Gastrocnemius medialis (tissue), 4 donors: ENCODE results near the gene TFEC. TPM values are rescaled to one million over a fixed set of nuclear protein-coding genes. Genes with fewer than 3 reads are reported as not detected.

Experiments
- ATAC-seq, 2 donors: fragments of 150-250 bp; one replicate each; pipeline ENCODE4 v1.9.1; 2016
- DNase-seq, 2 donors: peaks; one replicate each; pipeline ENCODE4 v3.0.0-alpha.2; 2019
- H3K27ac ChIP-seq, 4 donors: fragments of 200-600 bp; sonication (generic); 1 replicate in 1 of 4; 2 replicates in 3 of 4; pipeline ENCODE4 v1.5.1; 2016 to 2018; ENCODE audit warnings: mild to moderate bottlenecking in 2 of 4, moderate library complexity in 1 of 4
- H3K27me3 ChIP-seq, 3 donors: fragments of 200-600 bp; sonication (generic) in 2 of 3; 1 replicate in 1 of 3; 2 replicates in 2 of 3; pipeline versions ENCODE4 v1.5.1 to v1.6.0; 2016 to 2019; ENCODE audit warnings: mild to moderate bottlenecking in 1 of 3, moderate library complexity in 1 of 3
- H3K36me3 ChIP-seq, 2 donors: fragments of 200-600 bp; sonication (generic) in 1 of 2; one replicate each; pipeline ENCODE4 v1.5.1; 2017 to 2018
- H3K4me1 ChIP-seq, 2 donors: fragments of 200-600 bp; sonication (generic) in 1 of 2; one replicate each; pipeline ENCODE4 v1.5.1; 2016 to 2017; ENCODE audit warnings: mild to moderate bottlenecking in 2 of 2
- H3K4me3 ChIP-seq, 4 donors: fragments of 200-600 bp; sonication (generic) in 3 of 4; 1 replicate in 1 of 4; 2 replicates in 3 of 4; pipeline ENCODE4 v1.5.1; 2016 to 2019; ENCODE audit warnings: mild to moderate bottlenecking in 2 of 4
- H3K9me3 ChIP-seq, 3 donors: fragments of 200-600 bp; sonication (generic) in 2 of 3; 1 replicate in 1 of 3; 2 replicates in 2 of 3; pipeline ENCODE4 v1.5.1; 2016 to 2019
- POLR2A ChIP-seq, 2 donors: fragments of 450-650 bp; IDR thresholded peaks; one replicate each; pipeline ENCODE4 v1.6.1; 2017; ENCODE audit warnings: antibody characterized with exemption in 2 of 2, mild to moderate bottlenecking in 2 of 2, moderate library complexity in 2 of 2
- in situ Hi-C, 4 donors: fragments of 200-750 bp; cut with MboI; loops; one replicate each; pipeline versions ENCODE4 v1.15.0 to v1.8.0; 2017; ENCODE audit warnings: low sequenced_read_pairs in 4 of 4
- intact Hi-C: fragments of 100-400 bp; cut with DNase I; formaldehyde crosslinking; loops from one replicate; pipeline ENCODE4 v1.15.1; 2023; ENCODE audit warnings: low total_unique reads
- total RNA-seq, 4 donors: library from RNA; depleted of rRNA; stranded (reverse); fragments of >200 nt; gene quantifications; one replicate each; pipeline versions ENCODE4 v1.1.0 to v1.2.3, GENCODE V29; 2016
- TF ChIP-seq, protein P1 (sequence below), 5 experiments: fragments of 450-650 bp in 3 of 5; fragments of 200-600 bp in 2 of 5; sonication (generic) in 2 of 5; IDR thresholded peaks in 4 of 5; conservative IDR thresholded peaks in 1 of 5; 1 replicate in 4 of 5; 2 replicates in 1 of 5; pipeline ENCODE4 v1.5.1; 2016 to 2019; ENCODE audit warnings: antibody characterized with exemption in 5 of 5, mild to moderate bottlenecking in 3 of 5, moderate library complexity in 3 of 5

The TFEC gene
- total RNA-seq, 4 donors from 2014 or later: 0.17 to 0.91 (median 0.72) TPM

- DNase-seq (no peak), ATAC-seq (no peak)
- in situ Hi-C loops: no loop called here
- intact Hi-C loops: no loop called here
- no peaks in the 10 kb centered on the region for H3K27me3 ChIP-seq
- no peak overlapping the region for H3K4me3 ChIP-seq
- no peaks in the 10 kb centered on the region for H3K9me3 ChIP-seq
- no peaks in the 10 kb centered on the region for H3K4me1 ChIP-seq
- no peaks in the 10 kb centered on the region for H3K36me3 ChIP-seq
- no peak overlapping the region for H3K27ac ChIP-seq
- TF ChIP-seq POLR2A (IDR thresholded peaks at IDR 0.05): no peak
- TF ChIP-seq, protein P1, sequence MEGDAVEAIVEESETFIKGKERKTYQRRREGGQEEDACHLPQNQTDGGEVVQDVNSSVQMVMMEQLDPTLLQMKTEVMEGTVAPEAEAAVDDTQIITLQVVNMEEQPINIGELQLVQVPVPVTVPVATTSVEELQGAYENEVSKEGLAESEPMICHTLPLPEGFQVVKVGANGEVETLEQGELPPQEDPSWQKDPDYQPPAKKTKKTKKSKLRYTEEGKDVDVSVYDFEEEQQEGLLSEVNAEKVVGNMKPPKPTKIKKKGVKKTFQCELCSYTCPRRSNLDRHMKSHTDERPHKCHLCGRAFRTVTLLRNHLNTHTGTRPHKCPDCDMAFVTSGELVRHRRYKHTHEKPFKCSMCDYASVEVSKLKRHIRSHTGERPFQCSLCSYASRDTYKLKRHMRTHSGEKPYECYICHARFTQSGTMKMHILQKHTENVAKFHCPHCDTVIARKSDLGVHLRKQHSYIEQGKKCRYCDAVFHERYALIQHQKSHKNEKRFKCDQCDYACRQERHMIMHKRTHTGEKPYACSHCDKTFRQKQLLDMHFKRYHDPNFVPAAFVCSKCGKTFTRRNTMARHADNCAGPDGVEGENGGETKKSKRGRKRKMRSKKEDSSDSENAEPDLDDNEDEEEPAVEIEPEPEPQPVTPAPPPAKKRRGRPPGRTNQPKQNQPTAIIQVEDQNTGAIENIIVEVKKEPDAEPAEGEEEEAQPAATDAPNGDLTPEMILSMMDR (IDR thresholded peaks at IDR 0.05 in 4 of 5, conservative IDR thresholded peaks at IDR 0.05 in 1 of 5): no peak
Observed at GRCh38 chr7:115987486-115987885, 43.1 kb downstream of the TFEC start.

GRCh38 chr7:115984105-115984504, 46.5 kb downstream of the TFEC start:
- intact Hi-C loops: no loop called here
- in situ Hi-C loops: no loop called here
- no peak for ATAC-seq

DNA sequence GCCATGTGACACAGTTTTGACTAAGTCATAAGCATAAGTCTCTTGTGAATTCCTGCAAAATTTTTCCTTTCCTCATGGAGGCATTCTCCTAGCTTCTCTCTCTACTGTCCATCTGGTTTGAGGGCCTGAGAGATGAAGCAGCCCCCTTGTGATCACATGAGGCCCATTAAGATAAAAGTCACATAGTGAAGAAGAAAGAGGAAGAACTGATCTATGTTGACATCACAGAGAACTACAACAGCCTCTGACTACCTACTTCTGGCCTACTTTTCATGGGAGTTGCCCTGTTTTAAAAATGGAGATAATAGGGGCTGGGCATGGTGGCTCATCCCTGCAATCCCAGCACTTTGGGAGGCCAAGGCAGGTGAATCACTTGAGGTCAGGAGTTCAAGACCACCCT, 50.4 kb downstream of the TFEC start:
- H3K4me1 ChIP-seq: no peaks in the 10 kb centered on the region
- no peak overlapping the region for H3K27ac ChIP-seq
- H3K36me3 ChIP-seq: no peaks in the 10 kb centered on the region
- no peak overlapping the region for H3K4me3 ChIP-seq
- TF ChIP-seq, protein P1 (IDR thresholded peaks at IDR 0.05 in 4 of 5, conservative IDR thresholded peaks at IDR 0.05 in 1 of 5): no peak
- intact Hi-C loops: no loop called here
- ATAC-seq (no peak), DNase-seq (no peak)
- H3K9me3 ChIP-seq: no peaks in the 10 kb centered on the region
- in situ Hi-C loops: no loop called here
- no peaks in the 10 kb centered on the region for H3K27me3 ChIP-seq

More at GRCh38 chr7:115984105-115984504, 46.5 kb downstream of the TFEC start:
- TF ChIP-seq, protein P1 (IDR thresholded peaks at IDR 0.05 in 4 of 5, conservative IDR thresholded peaks at IDR 0.05 in 1 of 5): no peak
- no peak for TF ChIP-seq POLR2A (IDR thresholded peaks at IDR 0.05)
- Histone ChIP-seq H3K27me3 (no peaks in the 10 kb centered on the region), H3K4me3 (no peak overlapping the region), H3K36me3 (no peaks in the 10 kb centered on the region), H3K9me3 (no peaks in the 10 kb centered on the region), H3K27ac (no peak overlapping the region), H3K4me1 (no peaks in the 10 kb centered on the region)
- DNase-seq: no peak

DNA sequence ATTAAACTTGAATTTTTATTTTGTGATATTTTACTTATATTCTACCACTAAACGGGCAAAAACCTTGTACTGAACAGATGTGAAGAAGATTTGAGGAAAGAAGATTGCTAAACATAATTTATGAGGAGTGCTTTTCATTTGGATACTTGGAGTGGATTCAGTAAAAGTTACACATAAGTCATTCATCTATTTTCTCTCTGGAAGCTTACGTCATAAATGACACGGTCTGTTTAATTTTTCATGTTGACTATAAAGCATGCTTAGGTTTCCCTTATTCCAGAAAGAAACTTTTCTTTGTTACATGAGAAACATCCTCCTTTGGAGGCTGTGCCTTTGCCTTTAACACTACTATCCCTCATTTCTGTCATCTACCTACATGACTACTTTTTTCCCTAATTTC, 53.9 kb downstream of the TFEC start:
- no peak overlapping the region for H3K27ac ChIP-seq
- no peak for DNase-seq
- in situ Hi-C loops: no loop called here

DNA sequence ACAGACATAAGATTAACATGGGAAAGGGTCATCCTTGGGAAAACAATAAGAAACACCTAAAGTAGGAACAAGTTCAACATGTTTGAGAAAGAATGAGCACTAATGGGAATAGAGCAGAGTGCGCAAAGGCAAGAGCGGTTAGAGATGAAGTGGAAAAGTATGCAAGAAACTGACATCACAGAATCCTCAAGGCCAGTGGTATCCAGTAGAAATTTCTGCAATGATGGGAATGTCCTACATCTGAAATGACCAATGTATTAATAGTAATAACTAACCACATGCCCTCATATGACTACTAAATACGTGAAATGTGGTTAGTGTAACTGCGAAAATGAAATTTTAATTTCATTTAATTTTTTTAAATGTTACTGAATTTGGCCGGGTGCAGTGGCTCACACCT, 54.8 kb downstream of the TFEC start:
- in situ Hi-C loops: no loop called here
- H3K36me3 ChIP-seq: no peaks in the 10 kb centered on the region
- no peak for ATAC-seq
- H3K27me3 ChIP-seq: no peaks in the 10 kb centered on the region
- H3K4me1 ChIP-seq: no peaks in the 10 kb centered on the region
- DNase-seq: no peak
- H3K27ac ChIP-seq: no peak overlapping the region
- intact Hi-C loops: no loop called here
- H3K4me3 ChIP-seq: no peak overlapping the region
- H3K9me3 ChIP-seq: no peaks in the 10 kb centered on the region
- TF ChIP-seq POLR2A (IDR thresholded peaks at IDR 0.05): no peak
- TF ChIP-seq, protein P1 (IDR thresholded peaks at IDR 0.05 in 4 of 5, conservative IDR thresholded peaks at IDR 0.05 in 1 of 5): no peak

More for the DNA sequence above, 53.9 kb downstream of the TFEC start:
- H3K36me3 ChIP-seq: no peaks in the 10 kb centered on the region
- ATAC-seq: no peak
- H3K9me3 ChIP-seq: no peaks in the 10 kb centered on the region
- intact Hi-C loops: no loop called here
- no peak overlapping the region for H3K4me3 ChIP-seq
- no peaks in the 10 kb centered on the region for H3K27me3 ChIP-seq
- H3K4me1 ChIP-seq: no peaks in the 10 kb centered on the region
- TF ChIP-seq, protein P1 (IDR thresholded peaks at IDR 0.05 in 4 of 5, conservative IDR thresholded peaks at IDR 0.05 in 1 of 5): no peak
- TF ChIP-seq POLR2A (IDR thresholded peaks at IDR 0.05): no peak
